ENCODE measurements around the gene FRMD8. TPM values are rescaled to one million over a fixed set of nuclear protein-coding genes. Genes with fewer than 3 reads are reported as not detected.

FRMD8 gene
- total RNA-seq, 4 donors from 2014 or later = 44.1 to 88.7 (median 81.0) TPM

DNA sequence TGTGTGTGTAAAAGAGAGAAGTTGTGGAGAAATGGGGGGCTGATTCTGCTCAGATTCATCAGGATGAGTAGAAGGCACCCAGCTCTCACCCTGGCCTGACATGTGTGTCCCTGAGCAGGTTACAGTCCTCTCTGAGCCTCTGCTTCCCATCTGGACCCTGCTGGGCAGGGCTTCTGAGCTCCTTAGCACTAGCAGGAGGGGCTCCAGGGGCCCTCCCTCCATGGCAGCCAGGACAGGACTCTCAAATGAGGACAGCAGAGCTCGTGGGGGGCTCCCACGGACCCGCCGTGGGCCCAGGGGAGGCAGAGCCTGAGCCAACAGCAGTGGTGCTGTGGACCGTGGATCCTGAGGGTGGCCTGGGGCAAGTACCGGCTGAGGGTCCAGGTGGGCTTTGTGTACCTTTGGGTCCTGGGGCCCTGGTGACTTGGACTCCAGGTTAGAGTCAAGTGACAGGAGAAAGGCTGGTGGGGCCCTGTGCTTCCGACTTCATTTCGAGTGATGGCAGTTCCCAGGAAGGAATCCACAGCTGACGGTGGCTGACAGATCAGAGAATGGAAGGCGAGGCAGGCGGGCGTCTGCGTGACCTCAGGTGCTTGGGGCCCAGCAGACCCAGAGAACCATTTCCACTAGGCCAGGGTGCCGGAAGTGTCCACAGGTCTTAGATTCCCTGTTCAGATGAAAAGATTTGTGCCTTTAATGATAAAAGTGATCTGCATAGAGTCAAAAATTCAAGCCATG is 58.0 kb downstream of the FRMD8 start:
- no peaks in the 10 kb centered on the region for H3K27me3 ChIP-seq
- TF ChIP-seq, protein P1, sequence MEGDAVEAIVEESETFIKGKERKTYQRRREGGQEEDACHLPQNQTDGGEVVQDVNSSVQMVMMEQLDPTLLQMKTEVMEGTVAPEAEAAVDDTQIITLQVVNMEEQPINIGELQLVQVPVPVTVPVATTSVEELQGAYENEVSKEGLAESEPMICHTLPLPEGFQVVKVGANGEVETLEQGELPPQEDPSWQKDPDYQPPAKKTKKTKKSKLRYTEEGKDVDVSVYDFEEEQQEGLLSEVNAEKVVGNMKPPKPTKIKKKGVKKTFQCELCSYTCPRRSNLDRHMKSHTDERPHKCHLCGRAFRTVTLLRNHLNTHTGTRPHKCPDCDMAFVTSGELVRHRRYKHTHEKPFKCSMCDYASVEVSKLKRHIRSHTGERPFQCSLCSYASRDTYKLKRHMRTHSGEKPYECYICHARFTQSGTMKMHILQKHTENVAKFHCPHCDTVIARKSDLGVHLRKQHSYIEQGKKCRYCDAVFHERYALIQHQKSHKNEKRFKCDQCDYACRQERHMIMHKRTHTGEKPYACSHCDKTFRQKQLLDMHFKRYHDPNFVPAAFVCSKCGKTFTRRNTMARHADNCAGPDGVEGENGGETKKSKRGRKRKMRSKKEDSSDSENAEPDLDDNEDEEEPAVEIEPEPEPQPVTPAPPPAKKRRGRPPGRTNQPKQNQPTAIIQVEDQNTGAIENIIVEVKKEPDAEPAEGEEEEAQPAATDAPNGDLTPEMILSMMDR (IDR thresholded peaks at IDR 0.05) = no peak
- TF ChIP-seq POLR2A (IDR thresholded peaks at IDR 0.05) = no peak
- intact Hi-C loops (cut with DNase I) = no loop called here
- DNase-seq = no peak
- H3K9me3 ChIP-seq = no peaks in the 10 kb centered on the region
- 67% methylated on average over 7 of the region's 14 CpGs; no CpG with 5 or more reads in 1 of the 2 donors for WGBS, 2 donors
- peaks cover 7 to 73% (median 43%) of the 10 kb centered on the region in 3 donors for H3K4me1 ChIP-seq
- peaks cover 0 to 76% (median 7%) of the 10 kb centered on the region in 3 donors for H3K36me3 ChIP-seq
- H3K27ac ChIP-seq = peak overlapping the region; percentile 69 to 100 (median 80)
- no peak overlapping the region for H3K4me3 ChIP-seq

DNA sequence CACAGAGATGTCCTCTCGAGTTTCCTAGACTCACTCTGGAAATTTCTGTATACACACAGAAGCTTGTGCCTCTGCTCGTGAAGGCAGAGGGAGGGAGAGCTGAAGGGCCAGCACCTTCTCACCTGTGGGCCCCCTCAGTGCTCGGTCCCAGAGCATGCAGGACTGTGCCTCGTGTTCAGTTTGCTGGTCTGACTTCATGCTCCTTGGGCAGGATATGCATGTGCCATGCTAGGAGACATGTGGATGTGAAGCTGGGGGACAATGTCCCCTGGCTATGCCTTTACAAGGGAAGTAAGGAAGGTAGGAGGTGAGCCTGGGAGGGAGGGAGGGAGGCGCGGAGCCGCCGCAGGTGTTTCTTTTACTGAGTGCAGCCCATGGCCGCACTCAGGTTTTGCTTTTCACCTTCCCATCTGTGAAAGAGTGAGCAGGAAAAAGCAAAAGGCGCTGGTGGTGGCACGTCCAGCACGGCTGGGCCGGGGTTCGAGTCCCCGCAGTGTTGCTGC is 58.7 kb downstream of the FRMD8 start:
- Histone ChIP-seq H3K9me3 (no peaks in the 10 kb centered on the region), H3K4me1 (peaks cover 7 to 66% (median 36%) of the 10 kb centered on the region in 3 donors), H3K4me3 (no peak overlapping the region), H3K36me3 (peaks cover 0 to 72% (median 7%) of the 10 kb centered on the region in 3 donors), H3K27ac (peak overlapping the region; percentile 69 to 100 (median 80)), H3K27me3 (no peaks in the 10 kb centered on the region)
- DNase-seq = no peak
- WGBS, 2 donors = 59 to 60% methylated on average over 8 to 14 of the region's 15 CpGs
- TF ChIP-seq, protein P1 (IDR thresholded peaks at IDR 0.05) = no peak
- TF ChIP-seq POLR2A (IDR thresholded peaks at IDR 0.05) = peak in 2 of 4 donors; percentile 9 to 42
- intact Hi-C loops (cut with DNase I) = no loop called here

- H3K4me3 ChIP-seq = no peak overlapping the region
- H3K27me3 ChIP-seq = no peaks in the 10 kb centered on the region
- H3K27ac ChIP-seq = peak overlapping the region; percentile 69 to 100 (median 80)
- intact Hi-C loops (cut with DNase I) = no loop called here
- peak in 2 of 4 donors; percentile 15 for TF ChIP-seq POLR2A (IDR thresholded peaks at IDR 0.05)
- TF ChIP-seq, protein P1 (IDR thresholded peaks at IDR 0.05) = no peak
- H3K4me1 ChIP-seq = peaks cover 7 to 60% (median 30%) of the 10 kb centered on the region in 3 donors
- peaks cover 0 to 65% (median 7%) of the 10 kb centered on the region in 3 donors for H3K36me3 ChIP-seq
- no peak for DNase-seq
- H3K9me3 ChIP-seq = no peaks in the 10 kb centered on the region
- WGBS, 2 donors = 78% methylated on average over 4 of the region's 11 CpGs; no CpG with 5 or more reads in 1 of the 2 donors
Observed at GRCh38 chr11:65445604-65446445, 59.4 kb downstream of the FRMD8 start.

GRCh38 chr11:65446446-65447277 is 60.2 kb downstream of the FRMD8 start:
- Histone ChIP-seq H3K9me3 (no peaks in the 10 kb centered on the region), H3K36me3 (peaks cover 0 to 58% (median 7%) of the 10 kb centered on the region in 3 donors), H3K27ac (peak overlapping the region; percentile 69 to 100 (median 80)), H3K27me3 (no peaks in the 10 kb centered on the region), H3K4me1 (peaks cover 7 to 51% (median 21%) of the 10 kb centered on the region in 3 donors), H3K4me3 (no peak overlapping the region)
- 71 to 77% methylated on average over 3 to 7 of the region's 11 CpGs for WGBS, 2 donors
- no peak for DNase-seq
- TF ChIP-seq, protein P1 (IDR thresholded peaks at IDR 0.05) = no peak
- TF ChIP-seq POLR2A (IDR thresholded peaks at IDR 0.05) = peak in 2 of 4 donors; percentile 12 to 21
- intact Hi-C loops (cut with DNase I) = no loop called here
